GOT3 (cell line): ENCODE measurements around the gene IL31RA.

ENCODE experiments used
- DNase-seq: peaks from one replicate; lab custom pipeline; 2025; ENCODE audit warnings: mixed read lengths; lab: John Stamatoyannopoulos, UW

The IL31RA gene

DNA sequence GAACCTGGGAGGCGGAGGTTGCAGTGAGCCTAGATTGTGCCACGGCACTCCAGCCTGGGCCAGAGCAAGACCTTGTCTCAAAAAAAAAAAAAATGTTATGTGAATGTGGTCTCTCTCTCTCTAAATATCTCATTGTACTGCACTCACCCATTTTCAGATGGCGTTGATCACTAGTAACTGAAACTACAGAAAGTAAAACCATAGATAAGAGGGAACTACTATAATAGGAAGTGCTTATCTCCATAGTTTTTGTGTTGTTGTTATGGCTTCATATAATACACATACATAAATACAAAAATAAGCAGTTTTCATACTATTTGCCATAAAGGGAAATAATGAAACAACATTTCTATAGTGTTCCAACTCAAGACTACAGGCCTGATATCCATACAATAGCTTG, 9.1 kb downstream of the IL31RA start:
- no peak for DNase-seq

DNA sequence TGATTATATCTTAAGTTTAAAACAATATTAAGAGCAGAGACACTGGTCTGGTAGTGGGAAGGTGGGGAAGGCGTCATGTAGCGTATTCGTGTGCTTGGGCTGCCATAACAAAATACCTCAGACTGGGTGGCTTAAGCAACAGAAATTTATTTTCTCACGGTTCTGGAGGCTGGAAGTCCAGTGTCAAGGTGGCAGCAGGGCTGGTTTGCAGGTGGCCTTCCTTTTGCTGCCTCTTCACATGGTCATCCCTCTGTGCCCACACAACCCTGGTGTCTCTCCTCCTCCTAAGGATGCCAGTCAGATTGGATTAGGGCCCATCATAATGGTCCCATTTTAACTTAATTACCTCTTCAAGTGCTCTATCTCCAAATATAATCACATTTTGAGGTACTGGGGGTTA, 9.6 kb downstream of the IL31RA start:
- DNase-seq = no peak

DNA sequence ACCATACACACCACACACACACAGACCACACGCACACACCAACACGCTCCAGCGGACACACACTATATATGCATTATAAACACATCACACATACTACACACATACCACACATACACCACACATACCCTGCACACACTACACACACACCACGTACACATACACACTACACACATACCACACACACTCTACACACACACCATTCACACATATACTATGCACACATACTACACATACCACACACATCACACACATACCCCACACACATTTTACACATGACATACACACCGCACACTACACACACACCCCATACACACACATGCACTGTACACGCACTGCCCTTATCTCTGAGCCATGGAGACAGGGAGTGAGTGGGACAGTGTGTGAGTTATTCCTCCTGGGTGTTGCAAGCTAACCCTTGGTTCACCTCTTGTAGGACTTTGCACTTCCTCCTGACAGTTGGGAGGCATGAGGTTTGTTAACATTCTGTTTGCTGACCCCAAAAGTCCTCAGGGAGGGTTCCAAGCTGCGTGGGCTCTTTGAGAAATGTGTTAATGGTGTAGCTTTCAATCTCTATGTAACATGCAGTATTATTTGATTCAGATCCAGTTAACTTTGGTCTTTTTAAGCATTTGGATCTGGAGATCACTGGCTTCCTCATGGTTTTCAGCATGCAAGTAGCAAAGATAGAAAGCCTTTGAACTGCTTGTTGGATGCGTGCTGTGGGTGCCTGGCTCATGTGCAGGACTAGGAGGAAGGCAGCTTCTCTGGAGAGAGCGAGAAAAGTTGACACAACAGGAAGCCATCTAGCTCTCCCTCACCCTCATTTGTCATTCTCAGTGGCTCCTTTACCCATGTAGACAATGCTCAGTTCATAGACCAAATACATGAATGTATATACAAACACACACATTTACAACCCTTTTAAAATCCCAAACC, 13.7 kb downstream of the IL31RA start:
- no peak for DNase-seq

DNA sequence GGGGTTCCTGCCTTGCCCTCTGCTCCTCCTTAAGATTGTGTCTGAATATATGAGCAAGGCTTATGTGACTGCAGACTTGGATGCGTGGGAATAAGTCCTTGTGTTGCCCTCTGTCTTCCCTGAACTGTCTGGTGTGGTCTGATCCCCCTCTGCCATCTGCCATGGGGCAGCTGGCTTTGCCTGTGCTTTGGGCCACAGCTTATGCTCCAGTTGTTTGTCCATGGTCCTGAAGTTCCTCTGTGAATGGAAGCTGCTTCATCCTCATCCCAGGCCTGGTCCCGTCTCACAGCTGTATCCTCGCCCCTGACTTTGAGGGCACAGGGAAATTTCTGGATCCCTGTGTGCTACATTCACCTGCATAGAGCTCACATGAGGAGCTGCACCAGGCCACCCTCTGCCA, 14.7 kb downstream of the IL31RA start:
- no peak for DNase-seq

DNA sequence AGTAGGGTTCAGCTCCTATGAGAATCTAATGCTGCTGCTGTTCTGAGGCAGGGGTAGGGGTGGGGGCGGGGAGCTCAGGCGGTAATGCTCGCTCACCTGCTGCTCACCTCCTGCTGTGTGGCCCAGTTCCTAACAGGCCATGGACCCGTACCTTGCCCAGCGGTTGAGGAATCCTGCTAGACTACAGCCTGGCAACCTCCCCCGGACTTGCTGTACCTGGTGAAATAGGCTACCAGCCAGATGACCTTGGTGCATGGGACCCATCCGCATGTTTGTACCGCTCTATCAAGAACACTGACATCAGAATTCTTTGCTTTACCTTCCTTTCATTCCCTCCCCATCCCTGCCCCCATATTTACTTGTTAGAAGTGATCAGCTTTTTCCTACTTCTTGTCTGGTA, 15.3 kb downstream of the IL31RA start:
- DNase-seq = no peak

DNA sequence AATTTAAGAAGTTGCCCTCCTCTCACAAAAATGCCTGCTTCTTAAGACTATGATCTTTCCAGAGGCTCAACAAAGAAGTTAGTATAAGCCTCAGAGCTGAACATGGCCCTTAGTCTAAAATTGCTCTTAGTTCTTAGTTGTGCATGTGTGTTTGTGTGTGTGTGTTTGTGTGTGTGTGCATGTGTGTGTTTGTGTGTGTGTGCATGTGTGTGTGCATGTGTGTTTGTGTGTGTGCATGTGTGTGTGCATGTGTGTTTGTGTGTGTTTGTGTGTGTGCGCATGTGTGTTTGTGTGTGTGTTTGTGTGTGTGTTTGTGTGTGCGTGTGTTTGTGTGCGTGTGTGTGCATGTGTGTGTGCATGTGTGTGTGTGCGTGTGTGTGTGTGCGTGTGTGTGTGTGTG, 15.8 kb downstream of the IL31RA start:
- no peak for DNase-seq

DNA sequence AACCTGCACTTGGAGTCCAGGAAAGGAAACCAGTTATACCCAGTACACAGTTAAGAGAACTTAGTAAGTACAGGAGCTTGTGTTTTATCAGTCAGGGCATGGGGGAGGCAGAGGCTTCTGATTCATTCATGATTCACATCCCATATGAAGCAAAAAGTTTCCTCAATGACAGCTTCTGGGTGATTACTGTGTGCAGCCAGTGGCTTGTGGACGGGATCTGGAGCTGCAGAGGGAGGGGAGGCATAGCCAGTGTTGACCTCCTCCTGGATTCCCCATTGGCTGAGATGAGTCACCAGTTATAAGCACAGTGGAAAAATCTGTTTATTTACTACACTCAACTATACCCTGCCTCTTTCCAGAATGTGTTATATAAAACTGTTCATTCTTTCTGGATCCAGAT, 17.7 kb downstream of the IL31RA start:
- DNase-seq = peak; percentile 62

DNA sequence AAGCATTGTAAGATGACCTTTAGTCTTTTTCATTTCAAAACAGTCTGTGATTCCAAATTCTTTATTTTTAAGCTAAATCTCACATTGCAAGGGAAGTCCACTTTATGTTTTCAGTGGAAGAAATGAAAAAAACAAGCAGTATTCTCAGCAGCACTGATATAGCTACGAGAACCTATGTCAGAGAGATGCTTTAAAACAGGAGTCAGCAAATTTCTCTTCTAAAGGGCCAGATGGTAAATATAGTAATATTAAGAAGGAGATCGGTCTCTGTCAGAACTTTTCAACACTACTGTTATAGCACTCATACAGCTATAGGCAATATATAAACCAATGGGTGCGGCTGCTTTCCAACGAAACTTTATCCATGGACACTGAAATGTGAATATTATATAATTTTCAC, 18.7 kb downstream of the IL31RA start:
- DNase-seq = no peak

DNA sequence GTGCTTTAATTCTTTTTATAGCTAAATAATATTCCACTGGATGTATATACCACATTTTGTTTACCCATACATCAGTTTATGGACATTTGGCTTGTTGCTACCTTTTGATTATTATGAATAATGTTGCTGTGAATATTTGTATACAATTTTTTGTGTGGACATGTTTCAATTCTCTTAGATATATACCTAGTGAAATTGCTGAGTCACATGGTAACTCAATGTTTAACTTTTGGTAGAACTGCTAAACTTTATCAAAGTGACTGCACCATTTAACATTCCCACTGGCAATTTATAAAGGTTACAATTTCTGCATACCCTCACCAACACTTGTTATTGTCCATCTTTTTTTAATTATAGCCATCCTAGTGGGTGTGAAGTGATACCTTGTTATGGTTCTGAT, 22.1 kb downstream of the IL31RA start:
- no peak for DNase-seq

DNA sequence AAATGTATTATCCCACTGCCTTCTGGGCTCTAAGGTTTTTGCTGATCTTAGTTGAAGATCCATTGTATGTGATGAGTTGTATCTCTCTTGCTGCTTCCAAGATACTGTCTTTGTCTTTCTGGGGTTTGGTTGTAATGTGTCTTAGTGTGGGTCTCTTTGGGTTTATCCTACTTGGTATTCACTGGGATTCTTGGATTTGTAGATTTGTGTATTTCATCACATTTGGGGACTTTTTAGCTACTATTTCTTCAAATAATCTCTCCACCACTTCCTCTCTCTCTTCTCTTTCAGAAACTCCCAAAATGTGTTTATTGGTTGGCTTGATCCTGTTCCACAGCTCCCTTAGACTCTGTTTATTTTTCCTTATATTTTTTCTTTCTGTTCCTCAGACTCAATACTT, 26.5 kb downstream of the IL31RA start:
- no peak for DNase-seq

DNA sequence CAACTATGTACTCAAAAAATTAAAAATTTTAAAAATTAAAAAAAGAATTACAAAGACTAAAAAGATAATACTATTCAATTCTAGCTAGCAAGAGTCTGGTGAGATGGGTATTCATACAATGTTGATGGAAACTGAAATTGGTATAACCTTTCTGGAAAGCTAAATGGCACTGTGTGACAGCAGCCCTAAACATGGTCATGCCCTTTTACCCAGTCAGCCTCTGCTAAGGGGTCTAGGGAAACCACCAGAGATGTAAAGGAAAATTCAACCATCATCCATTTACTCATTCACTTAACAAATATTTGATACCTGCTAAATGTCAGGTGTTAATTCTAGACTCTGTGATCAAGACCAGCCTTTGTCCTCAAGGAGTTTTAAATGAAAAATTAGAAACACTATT, 29.3 kb downstream of the IL31RA start:
- DNase-seq = no peak

DNA sequence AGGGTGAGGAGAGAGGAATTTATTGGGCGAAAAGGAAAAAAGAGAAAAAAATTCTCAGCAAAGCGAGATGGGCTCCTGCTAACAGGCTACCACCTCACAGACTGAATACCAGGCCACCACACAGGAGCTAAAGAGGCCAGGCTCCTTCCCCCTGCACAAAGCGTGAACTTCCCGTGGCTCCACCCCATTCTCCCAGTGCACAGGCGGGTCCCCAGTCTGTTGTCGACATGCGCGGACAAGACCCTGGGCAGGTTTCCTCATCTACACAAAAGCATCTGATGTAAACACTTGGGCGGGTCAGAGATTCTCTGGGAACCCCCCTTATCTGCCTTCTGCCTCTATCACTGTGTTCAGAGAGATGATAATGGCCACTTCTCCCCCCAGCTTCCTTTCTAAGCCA, 34.2 kb downstream of the IL31RA start:
- no peak for DNase-seq

DNA sequence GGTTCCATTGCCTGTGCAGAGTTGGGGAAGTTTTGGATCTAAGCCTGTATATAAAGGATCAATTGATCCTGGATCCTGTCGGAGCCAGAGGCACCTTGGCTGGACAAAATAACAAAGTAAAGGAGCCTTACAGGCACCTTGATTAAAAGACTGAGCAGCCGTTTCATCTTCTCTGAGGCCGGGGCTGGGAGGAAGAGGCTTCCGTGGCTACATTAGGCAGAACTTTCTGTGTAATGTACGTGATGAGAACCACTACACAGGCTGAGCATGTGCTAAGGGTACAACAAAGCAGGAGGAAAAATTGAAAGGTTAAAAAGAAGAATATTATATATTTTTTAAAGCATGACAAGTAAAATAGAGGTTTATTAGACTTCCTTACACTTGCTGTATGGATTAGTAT, 37.0 kb downstream of the IL31RA start:
- DNase-seq = no peak

DNA sequence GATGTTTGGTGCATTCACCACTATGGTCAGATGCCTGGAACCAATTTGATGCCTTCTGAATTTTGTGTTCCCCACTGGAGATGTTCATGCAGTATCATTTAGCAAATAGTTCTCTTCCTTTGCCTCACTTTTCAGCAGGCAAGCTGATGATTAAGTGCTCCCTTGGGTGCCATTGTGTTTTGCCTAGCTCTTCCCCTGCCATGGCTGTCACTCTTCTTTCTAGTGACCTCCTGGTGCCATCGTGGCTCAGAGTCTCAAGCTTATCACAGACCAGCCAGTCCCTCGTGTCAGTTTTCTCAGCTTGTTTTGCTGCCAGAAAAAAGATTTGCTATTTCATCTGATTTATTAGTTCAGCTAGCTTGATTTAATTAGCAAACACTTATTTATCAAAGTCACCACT, 41.3 kb downstream of the IL31RA start:
- DNase-seq = no peak

DNA sequence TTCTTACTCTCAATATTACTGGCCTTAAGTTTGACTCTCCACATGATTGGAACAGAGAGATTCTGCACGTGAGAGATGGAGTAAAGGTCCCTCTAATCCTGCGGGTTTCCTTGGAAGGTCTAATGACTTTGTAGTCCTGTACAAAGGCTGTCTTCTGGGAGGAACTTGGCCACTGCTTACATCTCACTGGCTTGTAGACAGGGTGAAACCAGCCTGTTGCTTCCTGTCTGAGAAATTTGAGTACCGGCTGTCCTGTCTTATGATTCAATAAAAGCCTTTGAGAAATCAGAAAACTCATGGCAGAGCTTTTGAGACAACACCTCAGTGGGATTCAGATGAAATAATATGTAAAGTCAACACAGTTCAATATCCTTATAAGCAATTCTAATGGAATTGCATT, 43.0 kb downstream of the IL31RA start:
- no peak for DNase-seq

DNA sequence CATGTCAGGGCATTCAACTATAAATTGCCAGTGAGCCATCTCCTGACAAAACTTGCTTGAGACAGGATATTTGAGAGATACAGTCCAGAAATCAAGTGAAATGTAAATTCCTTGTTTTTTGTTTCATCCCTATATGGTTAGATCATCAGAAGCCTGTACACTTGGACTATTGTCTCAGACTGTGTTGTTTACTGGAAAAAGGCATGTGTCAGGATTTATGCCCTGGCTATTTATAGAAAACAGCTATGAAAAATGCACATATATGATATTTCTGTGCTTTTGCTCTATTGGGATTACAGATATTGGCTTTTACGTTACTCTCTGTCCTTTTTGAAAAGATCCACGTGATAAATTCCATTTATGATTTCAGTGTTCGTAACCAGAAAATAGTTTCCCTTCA, 44.2 kb downstream of the IL31RA start:
- DNase-seq = no peak

DNA sequence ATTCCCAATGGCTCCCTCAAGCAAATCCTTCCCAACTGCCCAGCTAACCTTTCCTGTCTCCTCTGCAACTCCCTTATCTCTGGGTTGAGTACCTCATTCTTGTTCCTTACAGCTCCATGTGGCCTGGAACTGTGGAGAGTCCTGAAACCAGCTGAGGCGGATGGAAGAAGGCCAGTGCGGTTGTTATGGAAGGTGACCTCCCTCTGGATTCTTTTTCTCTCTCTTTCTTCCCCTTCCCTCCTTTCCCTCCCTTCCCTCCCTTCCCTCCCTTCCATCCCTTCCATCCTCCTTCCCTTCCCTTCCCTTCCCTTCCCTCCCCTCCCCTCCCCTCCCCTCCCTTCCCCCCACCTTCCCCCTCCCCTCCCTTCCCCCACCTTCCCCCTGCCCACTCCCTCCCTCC, 45.1 kb downstream of the IL31RA start:
- DNase-seq = no peak

DNA sequence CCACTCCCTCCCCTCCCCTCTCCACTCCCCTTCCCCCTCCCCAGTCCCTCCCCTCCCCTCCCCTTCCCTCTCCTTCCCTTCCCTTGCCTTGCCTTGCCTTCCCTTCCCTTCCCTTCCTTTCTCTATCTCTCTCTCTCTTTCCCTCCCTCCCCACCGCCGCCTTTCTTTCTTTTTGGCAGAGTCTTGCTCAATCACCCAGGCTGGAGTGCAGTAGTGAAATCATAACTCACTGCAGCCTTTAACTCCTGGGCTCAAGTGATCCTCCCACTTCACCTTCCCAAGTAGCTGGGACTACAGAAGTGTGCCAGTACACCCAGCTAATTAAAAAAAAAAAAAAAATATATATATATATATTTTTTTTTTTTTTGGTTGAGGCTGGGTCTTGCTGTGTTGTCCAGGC, 45.5 kb downstream of the IL31RA start:
- no peak for DNase-seq

DNA sequence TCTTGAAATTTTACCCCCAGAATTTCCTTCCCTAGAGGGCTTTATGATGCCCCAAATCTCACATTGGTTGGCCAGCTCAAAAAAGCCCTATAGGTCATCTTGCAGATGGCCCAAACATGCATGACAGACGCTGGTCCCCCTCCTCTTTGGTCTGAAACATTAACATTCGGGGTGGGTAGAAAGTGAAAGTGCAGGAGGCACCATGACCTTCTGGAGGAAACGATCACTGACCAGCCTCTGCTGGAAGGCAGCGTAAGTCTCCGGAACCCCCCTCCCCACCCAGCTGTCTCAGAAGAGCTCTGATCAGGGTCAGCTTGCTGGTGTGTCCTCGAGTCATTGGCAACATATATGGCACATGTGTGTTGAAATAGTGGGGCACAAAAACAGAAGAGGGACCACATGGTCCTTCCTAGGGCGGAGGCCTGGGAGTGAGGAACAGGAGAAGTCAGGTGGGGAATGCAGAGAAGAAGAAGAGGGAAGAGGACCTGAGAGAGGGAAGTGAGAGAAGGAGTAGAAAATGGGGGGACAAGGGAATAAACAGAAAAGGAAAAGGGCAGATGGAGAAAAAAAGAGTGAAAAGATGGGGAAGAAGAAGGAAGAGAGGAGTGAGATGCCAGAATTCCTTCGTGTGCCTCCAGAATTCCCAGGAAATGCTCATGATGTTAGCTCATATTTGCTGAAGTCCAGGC, 46.2 kb downstream of the IL31RA start:
- no peak for DNase-seq

DNA sequence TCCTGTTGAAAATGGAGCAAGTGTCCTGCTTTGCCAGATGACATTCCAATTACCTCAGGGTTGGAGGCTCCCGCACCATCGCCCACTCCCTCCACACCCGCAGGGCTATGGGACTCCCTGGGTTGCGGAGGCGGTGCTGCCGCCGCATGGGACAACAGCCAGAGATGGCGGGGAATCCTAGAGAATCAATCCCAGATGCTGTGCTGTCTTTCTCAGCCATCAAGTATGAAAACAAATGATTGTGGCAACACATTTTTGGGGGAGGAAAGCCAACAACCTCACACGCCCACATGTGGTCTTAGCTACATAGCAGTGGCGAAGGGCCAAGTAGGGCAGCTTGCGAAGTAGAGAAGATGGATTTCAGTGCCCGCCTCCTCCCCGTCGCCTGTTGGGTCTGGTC, 46.7 kb downstream of the IL31RA start:
- peak; percentile 49 for DNase-seq

DNA sequence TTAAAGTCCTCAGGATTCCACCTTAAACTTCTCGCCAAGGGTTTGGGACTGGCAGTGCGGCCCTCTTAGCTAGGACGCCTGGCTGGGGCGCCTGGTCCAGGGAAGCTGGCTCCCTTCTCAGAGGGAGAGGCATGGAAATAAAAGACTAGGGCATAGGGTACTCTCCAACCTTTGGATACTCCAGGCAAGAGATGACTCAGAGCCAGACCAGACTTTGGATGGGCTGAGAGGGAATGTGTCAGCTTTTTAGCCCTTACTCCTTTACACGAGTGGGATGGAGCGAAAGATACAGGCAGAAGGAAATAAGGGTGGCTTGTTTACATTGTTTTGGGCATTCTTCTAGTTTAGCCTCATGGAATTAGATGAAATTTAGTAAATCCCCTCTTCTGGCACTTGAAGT, 48.2 kb downstream of the IL31RA start:
- no peak for DNase-seq

DNA sequence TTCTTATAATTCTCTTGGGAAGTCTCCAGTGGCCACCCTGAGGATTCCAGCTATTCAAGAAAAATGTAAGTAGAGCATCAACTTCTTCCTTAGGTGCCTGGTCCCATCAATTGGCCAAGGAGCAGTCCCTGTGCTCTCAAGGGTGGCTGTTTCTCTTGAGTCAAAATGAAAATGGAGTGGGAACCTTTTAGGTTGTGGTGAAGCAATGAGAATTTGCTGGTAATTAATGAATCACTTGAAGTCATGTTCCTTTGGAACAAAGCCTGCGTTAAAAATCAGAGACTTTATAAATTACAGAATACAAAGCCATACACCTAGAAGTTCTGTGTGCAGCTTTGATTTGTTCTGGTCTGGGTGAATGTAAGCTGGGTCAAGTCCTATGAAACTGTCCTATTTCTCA, 48.9 kb downstream of the IL31RA start:
- no peak for DNase-seq

DNA sequence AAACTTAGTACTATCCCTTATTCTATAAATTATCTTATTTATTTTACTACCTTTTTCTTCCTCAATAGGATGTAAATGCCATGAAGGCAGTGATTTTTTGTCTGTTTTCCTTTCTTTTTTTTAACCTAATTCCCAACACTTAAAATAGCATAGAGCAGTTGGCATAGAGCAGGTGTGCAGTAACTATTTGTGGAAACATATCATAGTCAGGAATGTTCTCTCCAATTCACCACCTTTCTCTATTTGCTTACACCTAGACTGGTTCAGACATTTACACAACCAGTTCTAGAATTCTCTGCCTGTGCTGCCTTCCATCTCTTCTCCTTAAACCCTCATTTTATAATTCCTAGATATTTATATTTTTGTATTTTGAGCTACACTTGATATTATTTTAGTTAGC, 49.6 kb downstream of the IL31RA start:
- no peak for DNase-seq

DNA sequence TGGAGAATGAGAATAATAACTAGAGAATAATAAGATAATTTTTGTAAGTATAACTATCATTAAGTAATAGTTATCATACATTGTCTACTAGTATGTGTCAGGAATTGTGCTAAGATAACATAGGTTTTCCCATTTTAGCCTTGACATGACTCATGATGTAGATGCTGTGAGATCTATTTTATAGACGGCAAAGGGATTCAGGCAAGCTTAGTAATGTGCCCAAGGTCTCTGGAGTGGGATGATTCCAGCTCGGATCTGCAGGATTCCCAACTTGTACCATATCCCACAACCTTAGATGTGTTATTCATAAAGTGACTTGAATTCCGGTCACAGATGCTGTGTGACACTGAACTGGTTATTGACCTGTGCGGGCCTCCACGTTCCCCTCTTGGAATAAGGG, 51.5 kb downstream of the IL31RA start:
- DNase-seq = no peak
